Measurements from ENCODE around the gene TPCN2. TPM values are rescaled to one million over a fixed set of nuclear protein-coding genes. Genes with fewer than 3 reads are reported as not detected.

The TPCN2 gene
- total and polyA plus RNA-seq, 2 of the 4 experiments (the other 2 are of a cell fraction): 3.4 to 8.0 TPM

GRCh38 chr11:69064394-69064957, 15.7 kb downstream of the TPCN2 start:
- Histone ChIP-seq H2BK120ac (ENCODE audit: low read depth, low read length) (no peak overlapping the region), H2AFZ (replicated peaks; ENCODE audit: low read length, poor library complexity) (no peak overlapping the region), H3K14ac (replicated peaks; ENCODE audit: low read depth, low read length) (no peak overlapping the region), H2BK15ac (ENCODE audit: low read depth, low read length) (no peak overlapping the region), H3K4ac (ENCODE audit: low read depth, low read length) (no peak overlapping the region), H3K9me3 (ENCODE audit: control insufficient read depth, insufficient read depth, low read length) (no peaks in the 10 kb centered on the region), H3K4me3 (ENCODE audit: insufficient read depth, low read depth, low read length) (no peak overlapping the region), H3K9me1 (ENCODE audit: insufficient read depth, low read length) (no peaks in the 10 kb centered on the region), H4K5ac (ENCODE audit: low read depth, low read length) (no peak overlapping the region), H3K36me3 (ENCODE audit: control insufficient read depth, insufficient read depth, low read length) (peaks cover 37% of the 10 kb centered on the region), H3K56ac (ENCODE audit: extremely low read depth, insufficient read depth, low read length) (no peak overlapping the region), H3K23ac (ENCODE audit: low read depth, low read length) (no peak overlapping the region), H4K20me1 (ENCODE audit: insufficient read depth, low read length) (peaks cover 20% of the 10 kb centered on the region), H3K4me1 (ENCODE audit: control insufficient read depth, insufficient read depth, low read length) (no peaks in the 10 kb centered on the region), H2AK9ac (replicated peaks; ENCODE audit: low read depth, low read length, poor library complexity) (no peak overlapping the region), H2BK5ac (ENCODE audit: low read depth, low read length, poor library complexity, severe bottlenecking) (peak overlapping the region; percentile 18), H3K79me1 (ENCODE audit: low read depth in 1 of 2, low read length in 2 of 2) (peaks cover 14 to 34% of the 10 kb centered on the region in 2 experiments; a peak in 1 of 4 replicates), H2BK20ac (ENCODE audit: low read depth, low read length) (no peak overlapping the region), H3K18ac (ENCODE audit: low read depth, low read length) (no peak overlapping the region), H3K4me2 (ENCODE audit: low read depth, low read length) (no peak overlapping the region), H4K91ac (ENCODE audit: insufficient read depth, low read depth, low read length) (no peak overlapping the region), H3K9ac (ENCODE audit: low read depth, low read length) (no peak overlapping the region), H3K27me3 (ENCODE audit: control insufficient read depth, insufficient read depth, low read length) (no peaks in the 10 kb centered on the region), H4K8ac (ENCODE audit: low read depth in 2 of 2, low read length in 2 of 2) (no peak overlapping the region), H2AK5ac (ENCODE audit: low read depth, low read length) (no peak overlapping the region), H3K27ac (ENCODE audit: insufficient read depth, low read length) (no peak overlapping the region)
- DNase-seq: no peak
- BruUV-seq (replicated peaks): no TSS peak
- dilution Hi-C loops (cut with HindIII; ENCODE audit: low sequenced_read_pairs, unreplicated experiment): no loop called here
- in situ Hi-C loops (cut with MboI; ENCODE audit: low sequenced_read_pairs): no loop called here
- no peak for ATAC-seq (ENCODE audit: low read depth)
- ChIA-PET CTCF (no interaction called here), POLR2A (ENCODE audit: unreplicated experiment) (no interaction called here)
- TF ChIP-seq RFX5 (IDR thresholded peaks at IDR 0.05; ENCODE audit: low read depth, low read length): no peak
- TF ChIP-seq RCOR1 (IDR thresholded peaks at IDR 0.05; ENCODE audit: insufficient replicate concordance, low read length): no peak
- TF ChIP-seq CTCF (conservative IDR thresholded peaks at IDR 0.05; ENCODE audit: low read depth, low read length): no peak
- TF ChIP-seq NFE2L2 (IDR thresholded peaks at IDR 0.05; ENCODE audit: low read depth, low read length): no peak
- no peak for TF ChIP-seq MAZ (IDR thresholded peaks at IDR 0.05; ENCODE audit: borderline replicate concordance, low read depth, low read length)
- no peak for TF ChIP-seq RAD21 (IDR thresholded peaks at IDR 0.05; ENCODE audit: low read length)
- TF ChIP-seq USF2 (IDR thresholded peaks at IDR 0.05; ENCODE audit: low read depth, low read length): no peak
- no peak for TF ChIP-seq ELK1 (IDR thresholded peaks at IDR 0.05; ENCODE audit: borderline replicate concordance, low read depth, low read length)
- no peak for TF ChIP-seq BHLHE40 (IDR thresholded peaks at IDR 0.05; ENCODE audit: low read depth, low read length)
- no peak for TF ChIP-seq CEBPB (IDR thresholded peaks at IDR 0.05; ENCODE audit: low read depth, low read length)
- no peak for TF ChIP-seq POLR2A (IDR thresholded peaks at IDR 0.05; ENCODE audit: low read depth, low read length)
- no peak for TF ChIP-seq MXI1 (IDR thresholded peaks at IDR 0.05; ENCODE audit: borderline replicate concordance, low read depth, low read length)
- TF ChIP-seq MAFK (IDR thresholded peaks at IDR 0.05; ENCODE audit: low read depth, low read length): no peak
- no peak for TF ChIP-seq FOS (IDR thresholded peaks at IDR 0.05; ENCODE audit: low read depth, low read length)
- no peak for TF ChIP-seq CHD1 (IDR thresholded peaks at IDR 0.05; ENCODE audit: low read depth, low read length)
- no peak for TF ChIP-seq SMC3 (IDR thresholded peaks at IDR 0.05; ENCODE audit: low read depth, low read length)
- intact Hi-C loops (cut with micrococcal nuclease): no loop called here
- 95% methylated on average over 13 of the region's 16 CpGs; no CpG with 5 or more reads in 1 of the 2 experiments for WGBS, 2 experiments (ENCODE audit: extremely low coverage in 2 of 2, insufficient read length in 1 of 2)

Measured in IMR-90 (cell line).